HS-27A (cell line): ENCODE data around the gene HASPIN.

ENCODE experiments used
- DNase-seq: peaks from one replicate; pipeline ENCODE4 v3.0.0-alpha.2; 2012; ENCODE audit warnings: low read depth, missing footprints

The HASPIN gene

GRCh38 chr17:3766779-3767178 is 43.1 kb downstream of the HASPIN start:
- no peak for DNase-seq

GRCh38 chr17:3768341-3768740 is 44.6 kb downstream of the HASPIN start:
- no peak for DNase-seq

DNA sequence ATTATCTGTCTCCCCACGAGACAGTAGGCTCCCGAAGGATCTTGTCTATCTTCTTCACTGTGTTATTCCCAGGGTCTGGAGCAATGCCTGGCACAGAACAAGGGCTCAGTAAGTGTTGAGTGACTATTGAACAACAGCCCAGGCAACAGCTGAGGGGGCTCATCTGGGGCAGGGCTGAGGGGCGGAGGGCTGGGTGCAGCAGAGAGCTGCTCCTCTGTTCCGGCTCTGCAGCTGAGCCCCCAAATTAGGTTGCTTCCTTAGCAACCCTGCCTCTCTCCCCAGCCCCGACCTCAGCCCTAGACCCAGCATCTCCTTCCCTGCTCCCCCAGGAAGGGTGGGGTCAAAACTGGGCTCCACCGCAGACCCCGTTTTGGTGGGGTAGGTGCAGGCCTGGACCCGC is 45.1 kb downstream of the HASPIN start:
- no peak for DNase-seq

- no peak for DNase-seq
Observed at GRCh38 chr17:3770466-3770865, 46.8 kb downstream of the HASPIN start.

- DNase-seq: no peak
Observed at GRCh38 chr17:3771140-3771539, 47.4 kb downstream of the HASPIN start.

GRCh38 chr17:3772764-3773163 is 49.1 kb downstream of the HASPIN start:
- DNase-seq: no peak

- peak; percentile 15 for DNase-seq
Observed at GRCh38 chr17:3773511-3773910, 49.8 kb downstream of the HASPIN start.

DNA sequence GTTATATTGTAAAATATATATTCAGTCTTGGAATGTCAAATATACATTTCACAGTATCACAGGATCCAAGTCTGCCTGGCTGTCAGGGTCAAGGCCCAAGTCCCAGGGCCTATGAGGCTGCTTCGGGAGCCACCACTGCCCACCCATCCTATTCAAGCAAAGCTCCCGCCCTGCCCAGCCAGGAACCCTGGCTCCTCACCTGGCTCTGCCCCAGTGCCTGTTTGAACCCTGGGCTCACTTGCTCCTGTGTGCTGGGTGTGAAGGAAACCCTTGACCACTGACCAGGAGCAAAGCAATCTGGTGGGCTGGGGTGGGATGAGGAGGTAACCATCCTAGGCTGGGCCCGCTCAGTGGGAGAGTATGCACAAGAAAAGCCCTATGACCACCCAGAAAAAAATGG is 50.3 kb downstream of the HASPIN start:
- DNase-seq: no peak
